Lower lobe of right lung (tissue), 2 donors: ENCODE results near the gene RABEPK. TPM values are rescaled to one million over a fixed set of nuclear protein-coding genes. Genes with fewer than 3 reads are reported as not detected.

Experiments
- ATAC-seq, 2 donors: fragments of 200-7000 bp; cut with Tn5 transposase; one replicate each; pipeline ENCODE4 v1.9.1; 2020 to 2022; ENCODE audit warnings: mild to moderate bottlenecking in 2 of 2, moderate library complexity in 2 of 2
- DNase-seq: peaks from one replicate; pipeline ENCODE4 v3.0.0-alpha.2; 2020
- H3K27ac ChIP-seq: fragments of 200-600 bp; one replicate; pipeline ENCODE4 v1.8.0; 2022
- H3K27me3 ChIP-seq: fragments of 200-600 bp; one replicate; pipeline ENCODE4 v1.8.0; 2022; ENCODE audit warnings: low read depth
- H3K36me3 ChIP-seq: fragments of 200-600 bp; one replicate; pipeline ENCODE4 v1.8.0; 2022; ENCODE audit warnings: mild to moderate bottlenecking
- H3K4me1 ChIP-seq: fragments of 200-600 bp; one replicate; pipeline ENCODE4 v1.8.0; 2022
- H3K4me3 ChIP-seq: fragments of 200-600 bp; one replicate; pipeline ENCODE4 v1.8.0; 2022; ENCODE audit warnings: mild to moderate bottlenecking
- H3K9me3 ChIP-seq: fragments of 200-600 bp; one replicate; pipeline ENCODE4 v1.8.0; 2022
- intact Hi-C: fragments of 100-400 bp; cut with DNase I; formaldehyde crosslinking; loops from one replicate; pipeline ENCODE4 v1.11.0; 2022
- total RNA-seq: library from RNA; stranded (reverse); fragmentation: NEBNext Ultra II Directional; extraction: Animal tissue kit (Norgen Biotek cat#: 25700); gene quantifications from one replicate; pipeline ENCODE4 v1.2.1, GENCODE V29; 2021
- TF ChIP-seq, protein P1 (sequence below): fragments of 200-600 bp; IDR thresholded peaks from one replicate; pipeline ENCODE4 v1.8.0; 2022; ENCODE audit warnings: antibody characterized with exemption, mild to moderate bottlenecking
- donor health status: DM: no; HTN: yes; CAD: no; lungs with severe emphysema.

Gene RABEPK
- total RNA-seq, 1 donor from 2014 or later, result 12.3 TPM

- intact Hi-C loops, result no loop called here
- Histone ChIP-seq H3K36me3 (no peaks in the 10 kb centered on the region), H3K27me3 (no peaks in the 10 kb centered on the region), H3K9me3 (no peaks in the 10 kb centered on the region), H3K4me3 (no peak overlapping the region), H3K27ac (no peak overlapping the region), H3K4me1 (no peaks in the 10 kb centered on the region)
- ATAC-seq, result no peak
- DNase-seq, result no peak
- TF ChIP-seq, protein P1, sequence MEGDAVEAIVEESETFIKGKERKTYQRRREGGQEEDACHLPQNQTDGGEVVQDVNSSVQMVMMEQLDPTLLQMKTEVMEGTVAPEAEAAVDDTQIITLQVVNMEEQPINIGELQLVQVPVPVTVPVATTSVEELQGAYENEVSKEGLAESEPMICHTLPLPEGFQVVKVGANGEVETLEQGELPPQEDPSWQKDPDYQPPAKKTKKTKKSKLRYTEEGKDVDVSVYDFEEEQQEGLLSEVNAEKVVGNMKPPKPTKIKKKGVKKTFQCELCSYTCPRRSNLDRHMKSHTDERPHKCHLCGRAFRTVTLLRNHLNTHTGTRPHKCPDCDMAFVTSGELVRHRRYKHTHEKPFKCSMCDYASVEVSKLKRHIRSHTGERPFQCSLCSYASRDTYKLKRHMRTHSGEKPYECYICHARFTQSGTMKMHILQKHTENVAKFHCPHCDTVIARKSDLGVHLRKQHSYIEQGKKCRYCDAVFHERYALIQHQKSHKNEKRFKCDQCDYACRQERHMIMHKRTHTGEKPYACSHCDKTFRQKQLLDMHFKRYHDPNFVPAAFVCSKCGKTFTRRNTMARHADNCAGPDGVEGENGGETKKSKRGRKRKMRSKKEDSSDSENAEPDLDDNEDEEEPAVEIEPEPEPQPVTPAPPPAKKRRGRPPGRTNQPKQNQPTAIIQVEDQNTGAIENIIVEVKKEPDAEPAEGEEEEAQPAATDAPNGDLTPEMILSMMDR, result no peak
Observed at GRCh38 chr9:125254231-125254630, 53.9 kb downstream of the RABEPK start.

DNA sequence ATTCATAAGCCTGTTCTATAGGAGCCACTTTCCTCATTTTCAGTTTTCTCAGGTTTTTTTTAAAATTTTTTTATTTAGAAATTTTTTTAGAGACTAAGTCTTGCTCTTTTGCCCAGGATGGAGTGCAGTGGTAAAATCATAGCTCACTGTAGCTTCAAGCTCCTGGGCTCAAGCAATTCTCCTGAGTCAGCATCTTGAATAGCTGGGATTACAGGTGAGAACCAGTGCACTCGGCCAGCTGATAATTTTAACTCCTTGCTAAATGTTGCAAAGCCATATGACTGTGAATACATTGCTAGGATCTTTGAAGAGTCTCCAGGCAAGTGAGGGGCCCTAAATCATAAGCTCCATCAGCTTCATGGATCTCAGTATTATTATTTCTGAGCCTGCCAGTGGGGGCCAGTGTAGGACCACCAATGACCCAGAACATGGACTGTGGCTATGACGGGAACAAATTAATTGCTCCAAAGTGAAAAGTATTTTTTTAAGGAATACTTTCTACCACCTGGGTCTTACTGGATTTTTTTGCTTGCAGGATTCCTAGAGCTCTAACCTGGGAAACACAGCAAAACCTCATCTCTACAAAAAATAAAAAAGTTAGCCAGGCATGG lies 55.5 kb downstream of the RABEPK start:
- H3K36me3 ChIP-seq, result no peaks in the 10 kb centered on the region
- H3K9me3 ChIP-seq, result no peaks in the 10 kb centered on the region
- no peak overlapping the region for H3K4me3 ChIP-seq
- intact Hi-C loops, result no loop called here
- H3K4me1 ChIP-seq, result peaks cover 5% of the 10 kb centered on the region
- DNase-seq (no peak), ATAC-seq (peak; percentile 28 to 72)
- TF ChIP-seq, protein P1, result peak; percentile 24
- no peaks in the 10 kb centered on the region for H3K27me3 ChIP-seq
- H3K27ac ChIP-seq, result no peak overlapping the region

DNA sequence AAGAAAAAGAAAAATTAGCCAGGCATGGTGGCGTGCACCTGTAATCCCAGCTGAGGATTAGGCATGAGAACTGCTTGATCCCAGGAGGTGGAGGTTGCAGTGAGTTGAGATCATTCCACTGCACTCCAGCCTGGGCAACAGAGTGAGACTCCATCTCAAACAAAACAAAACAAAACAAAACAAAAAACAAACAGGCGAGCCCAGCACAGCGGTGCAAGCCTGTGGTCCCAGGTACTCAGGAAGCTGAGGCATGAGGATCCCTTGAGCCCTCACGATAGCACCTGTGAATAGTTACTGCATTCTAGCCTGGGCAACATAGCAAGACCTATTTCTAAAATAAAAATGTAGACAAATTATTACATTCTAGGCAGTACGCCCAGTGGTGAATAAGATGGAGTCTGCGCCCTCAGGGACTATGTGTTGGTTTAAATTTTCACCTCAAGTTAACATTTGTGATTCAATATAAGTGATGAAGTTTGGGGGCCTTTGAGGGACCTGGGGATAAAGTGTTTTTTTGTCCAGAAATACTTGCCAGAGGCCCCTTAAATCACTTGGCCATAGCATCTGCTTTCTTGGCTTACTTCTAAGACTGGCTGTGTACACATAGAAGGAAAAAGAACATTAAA lies 57.9 kb downstream of the RABEPK start:
- no peak for DNase-seq
- TF ChIP-seq, protein P1, result no peak
- H3K4me3 ChIP-seq, result no peak overlapping the region
- H3K9me3 ChIP-seq, result no peaks in the 10 kb centered on the region
- peaks cover 16% of the 10 kb centered on the region for H3K4me1 ChIP-seq
- H3K27me3 ChIP-seq, result no peaks in the 10 kb centered on the region
- H3K27ac ChIP-seq, result no peak overlapping the region
- no peaks in the 10 kb centered on the region for H3K36me3 ChIP-seq
- no peak for ATAC-seq
- intact Hi-C loops, result no loop called here

GRCh38 chr9:125258832-125259534 lies 58.6 kb downstream of the RABEPK start:
- Histone ChIP-seq H3K27me3 (no peaks in the 10 kb centered on the region), H3K9me3 (no peaks in the 10 kb centered on the region), H3K27ac (peak overlapping the region; percentile 41), H3K4me1 (peaks cover 23% of the 10 kb centered on the region), H3K36me3 (peaks cover 3% of the 10 kb centered on the region), H3K4me3 (no peak overlapping the region)
- TF ChIP-seq, protein P1, result no peak
- intact Hi-C loops, result no loop called here
- DNase-seq (no peak), ATAC-seq (peak in 1 of 2 donors; percentile 11)

DNA sequence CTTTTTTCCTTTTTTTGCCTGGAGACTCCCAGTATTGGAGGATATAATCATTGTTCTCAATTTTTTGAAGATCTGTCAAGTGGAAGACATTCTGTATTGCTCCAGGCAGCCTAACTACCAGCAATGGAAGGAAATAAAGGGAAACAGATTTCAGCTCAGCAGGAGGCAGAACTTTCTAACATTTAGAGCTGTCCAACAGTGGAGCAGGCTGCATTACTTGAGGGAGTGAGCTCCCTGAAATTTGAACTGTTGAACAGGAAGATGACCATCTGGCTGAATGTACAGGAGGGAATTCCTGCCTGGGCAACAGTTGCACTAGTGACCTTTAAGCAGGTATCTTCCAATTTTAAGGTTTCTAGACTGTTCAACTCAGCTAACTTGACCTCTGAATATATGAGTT lies 60.2 kb downstream of the RABEPK start:
- intact Hi-C loops, result no loop called here

More for the DNA sequence above, 60.2 kb downstream of the RABEPK start:
- no peak for ATAC-seq
- Histone ChIP-seq H3K4me1 (peaks cover 31% of the 10 kb centered on the region), H3K9me3 (no peaks in the 10 kb centered on the region), H3K36me3 (peaks cover 4% of the 10 kb centered on the region), H3K27ac (peak overlapping the region; percentile 90), H3K27me3 (no peaks in the 10 kb centered on the region), H3K4me3 (no peak overlapping the region)
- TF ChIP-seq, protein P1, result no peak
- DNase-seq, result no peak
